ENCODE data around the gene PRLH. TPM values are rescaled to one million over a fixed set of nuclear protein-coding genes. Genes with fewer than 3 reads are reported as not detected.

The PRLH gene
- total and polyA plus RNA-seq, 2 of the 13 experiments (the other 11 are each of a cell fraction or from before 2014, with no cell fraction given): not detected

DNA sequence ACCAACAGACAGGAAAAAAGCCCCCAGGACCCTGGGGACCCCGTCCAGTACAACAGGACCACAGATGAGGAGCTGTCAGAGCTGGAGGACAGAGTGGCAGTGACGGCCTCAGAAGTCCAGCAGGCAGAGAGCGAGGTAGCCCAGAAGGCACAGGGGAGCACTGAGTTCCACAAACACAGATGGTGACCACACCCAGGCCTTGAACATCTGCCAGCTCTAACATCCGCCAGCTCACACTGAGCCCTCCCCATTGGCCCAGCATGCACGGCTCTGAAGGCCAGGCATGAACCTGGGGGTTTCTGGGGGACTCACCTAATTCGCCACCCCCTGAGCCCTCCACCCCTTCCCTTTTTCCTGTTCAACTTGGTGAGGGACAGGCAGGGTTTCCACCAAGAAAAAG lies 25.6 kb upstream of the PRLH start (continued):
- TF ChIP-seq, protein P1, sequence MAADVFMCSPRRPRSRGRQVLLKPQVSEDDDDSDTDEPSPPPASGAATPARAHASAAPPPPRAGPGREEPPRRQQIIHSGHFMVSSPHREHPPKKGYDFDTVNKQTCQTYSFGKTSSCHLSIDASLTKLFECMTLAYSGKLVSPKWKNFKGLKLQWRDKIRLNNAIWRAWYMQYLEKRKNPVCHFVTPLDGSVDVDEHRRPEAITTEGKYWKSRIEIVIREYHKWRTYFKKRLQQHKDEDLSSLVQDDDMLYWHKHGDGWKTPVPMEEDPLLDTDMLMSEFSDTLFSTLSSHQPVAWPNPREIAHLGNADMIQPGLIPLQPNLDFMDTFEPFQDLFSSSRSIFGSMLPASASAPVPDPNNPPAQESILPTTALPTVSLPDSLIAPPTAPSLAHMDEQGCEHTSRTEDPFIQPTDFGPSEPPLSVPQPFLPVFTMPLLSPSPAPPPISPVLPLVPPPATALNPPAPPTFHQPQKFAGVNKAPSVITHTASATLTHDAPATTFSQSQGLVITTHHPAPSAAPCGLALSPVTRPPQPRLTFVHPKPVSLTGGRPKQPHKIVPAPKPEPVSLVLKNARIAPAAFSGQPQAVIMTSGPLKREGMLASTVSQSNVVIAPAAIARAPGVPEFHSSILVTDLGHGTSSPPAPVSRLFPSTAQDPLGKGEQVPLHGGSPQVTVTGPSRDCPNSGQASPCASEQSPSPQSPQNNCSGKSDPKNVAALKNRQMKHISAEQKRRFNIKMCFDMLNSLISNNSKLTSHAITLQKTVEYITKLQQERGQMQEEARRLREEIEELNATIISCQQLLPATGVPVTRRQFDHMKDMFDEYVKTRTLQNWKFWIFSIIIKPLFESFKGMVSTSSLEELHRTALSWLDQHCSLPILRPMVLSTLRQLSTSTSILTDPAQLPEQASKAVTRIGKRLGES (CRISPR knock-in tag; IDR thresholded peaks at IDR 0.05; ENCODE audit: borderline replicate concordance): no peak

DNA sequence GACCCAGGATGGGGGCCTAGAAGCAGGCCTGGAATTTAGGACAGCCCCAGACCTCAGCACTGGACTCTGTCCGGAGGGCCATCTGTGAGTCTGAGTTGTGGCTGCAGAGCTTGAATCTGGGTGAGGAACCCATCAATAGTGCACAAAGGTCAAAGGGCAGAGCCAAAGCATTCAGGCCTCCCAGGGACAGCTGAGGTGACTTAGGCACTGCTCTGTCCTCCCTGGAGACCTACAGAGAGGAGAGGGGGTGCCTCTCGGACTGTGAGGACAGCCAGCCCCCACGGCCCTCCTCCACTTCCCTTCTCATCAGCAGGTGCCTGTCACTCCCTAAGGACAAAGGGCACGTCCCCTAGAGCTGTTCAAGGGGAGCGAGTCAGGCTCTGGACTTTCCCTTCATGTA lies 25.1 kb upstream of the PRLH start:
- no peak for DNase-seq (ENCODE audit: low spot score)
- Histone ChIP-seq H3K79me2 (ENCODE audit: insufficient read depth, low read length) (no peaks in the 10 kb centered on the region), H3K27me3 (ENCODE audit: control insufficient read depth in 1 of 2, insufficient read depth in 2 of 2, low read length in 2 of 2) (peaks cover 6 to 41% of the 10 kb centered on the region in 2 experiments; a peak in 4 of 5 replicates), H3K4me1 (ENCODE audit: insufficient read depth, low read length) (peaks cover 16% of the 10 kb centered on the region), H3K9ac (ENCODE audit: insufficient read depth, low read depth, low read length) (no peak overlapping the region), H3K9me3 (ENCODE audit: low read length) (no peaks in the 10 kb centered on the region), H3K4me3 (replicated peaks in 1 of 3; ENCODE audit: insufficient read depth in 1 of 3, low read depth in 2 of 3, low read length in 3 of 3) (no peak overlapping the region), H3K36me3 (replicated peaks in 1 of 2; ENCODE audit: control insufficient read depth in 1 of 2, insufficient read depth in 2 of 2, low read length in 2 of 2) (no peaks in the 10 kb centered on the region), H4K20me1 (ENCODE audit: insufficient read depth, low read length) (no peaks in the 10 kb centered on the region), H2AFZ (ENCODE audit: low read length) (no peak overlapping the region), H3K4me2 (ENCODE audit: low read depth, low read length) (no peak overlapping the region), H3K27ac (ENCODE audit: extremely low read length, insufficient read depth, low read length) (no peak overlapping the region)
- in situ Hi-C loops (cut with HindIII; ENCODE audit: extremely low pct_ligation_motif_present, low pct_unique_long_range_greater_than_20kb) (no loop called here), intact Hi-C loops (cut with micrococcal nuclease; ENCODE audit: unreplicated experiment) (no loop called here)
- 3% methylated on average over 5 of the region's 5 CpGs for WGBS (ENCODE audit: low lambda C conversion rate)
- peak; percentile 69 for FAIRE-seq
- ChIA-PET POLR2A (interaction anchor here (1.3 kb wide), 1 partner anchor 31 kb away, joined by 3 read pairs; no protein-coding TSS in a partner anchor), CTCF (ENCODE audit: low intra/inter-chr PET ratio, low total read pairs) (no interaction called here)
- BruUV-seq (replicated peaks): no TSS peak
- peak; percentile 83 for ATAC-seq
- TF ChIP-seq RFXAP (CRISPR knock-in tag; IDR thresholded peaks at IDR 0.05; ENCODE audit: borderline replicate concordance) (no peak), NR2F6 (IDR thresholded peaks at IDR 0.05) (peak; percentile 85), NR2F6 (CRISPR knock-in tag; IDR thresholded peaks at IDR 0.05) (peak; percentile 80), BRCA1 (CRISPR knock-in tag; IDR thresholded peaks at IDR 0.05) (no peak), NR2C2 (CRISPR knock-in tag; IDR thresholded peaks at IDR 0.05; ENCODE audit: borderline replicate concordance) (peak; percentile 76), HNF4G (IDR thresholded peaks at IDR 0.05; ENCODE audit: borderline replicate concordance, low read depth, low read length) (peak; percentile 65), HNF4G (CRISPR knock-in tag; IDR thresholded peaks at IDR 0.05; ENCODE audit: borderline replicate concordance, low read depth) (no peak), NR2F1 (CRISPR knock-in tag; IDR thresholded peaks at IDR 0.05) (peak; percentile 46 to 65; a peak in 2 of 4 replicates), MTF2 (CRISPR knock-in tag; IDR thresholded peaks at IDR 0.05; ENCODE audit: borderline replicate concordance) (no peak), ESRRA (CRISPR knock-in tag; IDR thresholded peaks at IDR 0.05; ENCODE audit: low read depth) (peak; percentile 41; the same call in 1 of the 2 replicates), ZNF136 (CRISPR knock-in tag; IDR thresholded peaks at IDR 0.05; ENCODE audit: low read depth) (no peak), HNF4A (CRISPR knock-in tag; IDR thresholded peaks at IDR 0.05) (peak; percentile 65)
- TF ChIP-seq, protein P2, sequence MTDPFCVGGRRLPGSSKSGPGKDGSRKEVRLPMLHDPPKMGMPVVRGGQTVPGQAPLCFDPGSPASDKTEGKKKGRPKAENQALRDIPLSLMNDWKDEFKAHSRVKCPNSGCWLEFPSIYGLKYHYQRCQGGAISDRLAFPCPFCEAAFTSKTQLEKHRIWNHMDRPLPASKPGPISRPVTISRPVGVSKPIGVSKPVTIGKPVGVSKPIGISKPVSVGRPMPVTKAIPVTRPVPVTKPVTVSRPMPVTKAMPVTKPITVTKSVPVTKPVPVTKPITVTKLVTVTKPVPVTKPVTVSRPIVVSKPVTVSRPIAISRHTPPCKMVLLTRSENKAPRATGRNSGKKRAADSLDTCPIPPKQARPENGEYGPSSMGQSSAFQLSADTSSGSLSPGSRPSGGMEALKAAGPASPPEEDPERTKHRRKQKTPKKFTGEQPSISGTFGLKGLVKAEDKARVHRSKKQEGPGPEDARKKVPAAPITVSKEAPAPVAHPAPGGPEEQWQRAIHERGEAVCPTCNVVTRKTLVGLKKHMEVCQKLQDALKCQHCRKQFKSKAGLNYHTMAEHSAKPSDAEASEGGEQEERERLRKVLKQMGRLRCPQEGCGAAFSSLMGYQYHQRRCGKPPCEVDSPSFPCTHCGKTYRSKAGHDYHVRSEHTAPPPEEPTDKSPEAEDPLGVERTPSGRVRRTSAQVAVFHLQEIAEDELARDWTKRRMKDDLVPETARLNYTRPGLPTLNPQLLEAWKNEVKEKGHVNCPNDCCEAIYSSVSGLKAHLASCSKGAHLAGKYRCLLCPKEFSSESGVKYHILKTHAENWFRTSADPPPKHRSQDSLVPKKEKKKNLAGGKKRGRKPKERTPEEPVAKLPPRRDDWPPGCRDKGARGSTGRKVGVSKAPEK (CRISPR knock-in tag; IDR thresholded peaks at IDR 0.05; ENCODE audit: borderline replicate concordance): no peak
- TF ChIP-seq, protein P3, sequence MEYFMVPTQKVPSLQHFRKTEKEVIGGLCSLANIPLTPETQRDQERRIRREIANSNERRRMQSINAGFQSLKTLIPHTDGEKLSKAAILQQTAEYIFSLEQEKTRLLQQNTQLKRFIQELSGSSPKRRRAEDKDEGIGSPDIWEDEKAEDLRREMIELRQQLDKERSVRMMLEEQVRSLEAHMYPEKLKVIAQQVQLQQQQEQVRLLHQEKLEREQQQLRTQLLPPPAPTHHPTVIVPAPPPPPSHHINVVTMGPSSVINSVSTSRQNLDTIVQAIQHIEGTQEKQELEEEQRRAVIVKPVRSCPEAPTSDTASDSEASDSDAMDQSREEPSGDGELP (IDR thresholded peaks at IDR 0.05; ENCODE audit: borderline replicate concordance, low read depth): no peak
